HEK293 (cell line): Measurements from ENCODE around the gene SRSF1.

ENCODE experiments used
- FEZF1 ChIP-seq: fragments of 450-650 bp; formaldehyde crosslinking; IDR thresholded peaks from 2 replicates; pipeline ENCODE4 v1.5.1; 2016; ENCODE audit warnings: missing biosample characterization, missing genetic modification characterization
- GFI1B ChIP-seq: fragments of 450-650 bp; formaldehyde crosslinking; IDR thresholded peaks from 2 replicates; pipeline ENCODE4 v1.5.1; 2016; ENCODE audit warnings: missing biosample characterization, missing genetic modification characterization
- IKZF3 ChIP-seq: fragments of 450-650 bp; IDR thresholded peaks from 2 replicates; pipeline ENCODE4 v1.5.0; 2018; ENCODE audit warnings: missing biosample characterization, mild to moderate bottlenecking, missing genetic modification characterization, moderate library complexity
- KLF1 ChIP-seq: fragments of 450-650 bp; formaldehyde crosslinking; IDR thresholded peaks from 2 replicates; pipeline ENCODE4 v1.5.1; 2016; ENCODE audit warnings: missing biosample characterization, missing genetic modification characterization
- KLF10 ChIP-seq: fragments of 450-650 bp; IDR thresholded peaks from 2 replicates; pipeline ENCODE4 v1.5.1; 2018; ENCODE audit warnings: missing biosample characterization, mild to moderate bottlenecking, missing genetic modification characterization
- KLF9 ChIP-seq: fragments of 450-650 bp; formaldehyde crosslinking; IDR thresholded peaks from 2 replicates; pipeline ENCODE4 v1.5.1; 2016; ENCODE audit warnings: missing biosample characterization, missing genetic modification characterization, low read depth
- MYNN ChIP-seq: fragments of 450-650 bp; formaldehyde crosslinking; IDR thresholded peaks from 2 replicates; pipeline ENCODE4 v1.5.1; 2016; ENCODE audit warnings: missing biosample characterization, missing genetic modification characterization, borderline replicate concordance
- PRDM1 ChIP-seq: fragments of 450-650 bp; formaldehyde crosslinking; IDR thresholded peaks from 2 replicates; pipeline ENCODE4; 2016; ENCODE audit warnings: missing biosample characterization, missing genetic modification characterization
- SALL2 ChIP-seq: fragments of 450-650 bp; formaldehyde crosslinking; IDR thresholded peaks from 2 replicates; pipeline ENCODE4 v1.5.0; 2017; ENCODE audit warnings: missing biosample characterization, mild to moderate bottlenecking, missing genetic modification characterization, borderline replicate concordance
- SETDB1 ChIP-seq: IDR thresholded peaks from one replicate; pipeline ENCODE4 v1.6.1; 2017; ENCODE audit warnings: mild to moderate bottlenecking, low read length, moderate library complexity, mixed read lengths; ENCODE audit not compliant: insufficient read length
- ZBTB10 ChIP-seq: fragments of 450-650 bp; formaldehyde crosslinking; IDR thresholded peaks from 2 replicates; pipeline ENCODE4 v1.5.1; 2016; ENCODE audit warnings: missing biosample characterization, missing genetic modification characterization
- ZBTB8A ChIP-seq: fragments of 450-650 bp; formaldehyde crosslinking; IDR thresholded peaks from 2 replicates; pipeline ENCODE4 v1.5.1; 2016; ENCODE audit warnings: missing biosample characterization, missing genetic modification characterization
- ZIC2 ChIP-seq: fragments of 450-650 bp; formaldehyde crosslinking; IDR thresholded peaks from 2 replicates; pipeline ENCODE4 v1.5.1; 2016; ENCODE audit warnings: missing biosample characterization, missing genetic modification characterization
- ZNF10 ChIP-seq: fragments of 450-650 bp; formaldehyde crosslinking; IDR thresholded peaks from 2 replicates; pipeline ENCODE4 v1.5.1; 2017; ENCODE audit warnings: missing biosample characterization, missing genetic modification characterization
- ZNF140 ChIP-seq: fragments of 450-650 bp; formaldehyde crosslinking; IDR thresholded peaks from 2 replicates; pipeline ENCODE4 v1.5.1; 2016; ENCODE audit warnings: missing biosample characterization, missing genetic modification characterization
- ZNF174 ChIP-seq: fragments of 450-650 bp; formaldehyde crosslinking; IDR thresholded peaks from 2 replicates; pipeline ENCODE4 v1.5.0; 2017; ENCODE audit warnings: missing biosample characterization, mild to moderate bottlenecking, missing genetic modification characterization
- ZNF24 ChIP-seq: fragments of 450-650 bp; formaldehyde crosslinking; IDR thresholded peaks from 2 replicates; pipeline ENCODE4 v1.5.1; 2016; ENCODE audit warnings: missing biosample characterization, missing genetic modification characterization
- ZNF416 ChIP-seq: fragments of 450-650 bp; formaldehyde crosslinking; IDR thresholded peaks from 2 replicates; pipeline ENCODE4 v1.5.1; 2016; ENCODE audit warnings: missing biosample characterization, missing genetic modification characterization
- ZNF48 ChIP-seq: fragments of 450-650 bp; formaldehyde crosslinking; IDR thresholded peaks from 2 replicates; pipeline ENCODE4 v1.5.1; 2016; ENCODE audit warnings: missing biosample characterization, missing genetic modification characterization
- ZNF518A ChIP-seq: fragments of 450-650 bp; formaldehyde crosslinking; conservative IDR thresholded peaks from 2 replicates; pipeline ENCODE4 v1.5.1; 2016; ENCODE audit warnings: low read depth, missing biosample characterization, missing genetic modification characterization
- ZNF560 ChIP-seq: fragments of 450-650 bp; formaldehyde crosslinking; IDR thresholded peaks from 2 replicates; pipeline ENCODE4 v1.5.1; 2017; ENCODE audit warnings: missing biosample characterization, missing genetic modification characterization, borderline replicate concordance
- ZNF571 ChIP-seq: fragments of 450-650 bp; formaldehyde crosslinking; IDR thresholded peaks from 2 replicates; pipeline ENCODE4 v1.5.0; 2017; ENCODE audit warnings: missing biosample characterization, missing genetic modification characterization
- ZNF629 ChIP-seq: fragments of 450-650 bp; formaldehyde crosslinking; IDR thresholded peaks from 2 replicates; pipeline ENCODE4 v1.5.1; 2017; ENCODE audit warnings: missing biosample characterization, missing genetic modification characterization
- ZNF654 ChIP-seq: fragments of 450-650 bp; formaldehyde crosslinking; IDR thresholded peaks from 2 replicates; pipeline ENCODE4 v1.5.1; 2016; ENCODE audit warnings: low read depth, missing biosample characterization, missing genetic modification characterization
- ZNF792 ChIP-seq: fragments of 450-650 bp; formaldehyde crosslinking; IDR thresholded peaks from 2 replicates; pipeline ENCODE4 v1.5.1; 2016; ENCODE audit warnings: missing biosample characterization, missing genetic modification characterization
- ZNF837 ChIP-seq: fragments of 450-650 bp; formaldehyde crosslinking; IDR thresholded peaks from 2 replicates; pipeline ENCODE4 v1.5.1; 2016; ENCODE audit warnings: missing biosample characterization, missing genetic modification characterization
- ZSCAN30 ChIP-seq: fragments of 450-650 bp; IDR thresholded peaks from 2 replicates; pipeline ENCODE4 v1.5.1; 2018; ENCODE audit warnings: missing biosample characterization, mild to moderate bottlenecking, missing genetic modification characterization, moderate library complexity
- TF ChIP-seq, protein P1 (sequence below): fragments of 450-650 bp; IDR thresholded peaks from 2 replicates; pipeline ENCODE4 v1.5.1; 2018; ENCODE audit warnings: missing biosample characterization, mild to moderate bottlenecking, missing genetic modification characterization
- TF ChIP-seq, protein P2 (sequence below): fragments of 450-650 bp; formaldehyde crosslinking; IDR thresholded peaks from 2 replicates; pipeline ENCODE4 v1.5.1; 2016; ENCODE audit warnings: missing biosample characterization, missing genetic modification characterization
- TF ChIP-seq, protein P3 (sequence below): fragments of 450-650 bp; formaldehyde crosslinking; IDR thresholded peaks from 2 replicates; pipeline ENCODE4 v1.5.1; 2016; ENCODE audit warnings: missing biosample characterization, missing genetic modification characterization

SRSF1 gene

DNA sequence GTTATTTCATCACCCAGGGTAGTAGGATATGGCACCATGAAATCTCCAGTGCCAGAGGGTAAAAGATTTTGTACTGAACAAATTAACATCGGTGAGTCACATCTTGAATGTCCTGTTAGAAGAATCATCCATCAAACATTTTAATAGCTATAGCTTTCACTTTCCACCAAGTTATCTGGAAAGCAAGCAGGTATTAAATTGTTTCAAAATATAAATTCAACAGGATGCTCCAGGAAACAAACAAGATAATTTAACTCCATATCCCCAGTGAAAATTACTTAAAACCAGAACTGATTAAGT is 21.4 kb downstream of the SRSF1 start (continued):
- TF ChIP-seq ZBTB10 (tag by site-specific recombination): no peak
- TF ChIP-seq, protein P1, sequence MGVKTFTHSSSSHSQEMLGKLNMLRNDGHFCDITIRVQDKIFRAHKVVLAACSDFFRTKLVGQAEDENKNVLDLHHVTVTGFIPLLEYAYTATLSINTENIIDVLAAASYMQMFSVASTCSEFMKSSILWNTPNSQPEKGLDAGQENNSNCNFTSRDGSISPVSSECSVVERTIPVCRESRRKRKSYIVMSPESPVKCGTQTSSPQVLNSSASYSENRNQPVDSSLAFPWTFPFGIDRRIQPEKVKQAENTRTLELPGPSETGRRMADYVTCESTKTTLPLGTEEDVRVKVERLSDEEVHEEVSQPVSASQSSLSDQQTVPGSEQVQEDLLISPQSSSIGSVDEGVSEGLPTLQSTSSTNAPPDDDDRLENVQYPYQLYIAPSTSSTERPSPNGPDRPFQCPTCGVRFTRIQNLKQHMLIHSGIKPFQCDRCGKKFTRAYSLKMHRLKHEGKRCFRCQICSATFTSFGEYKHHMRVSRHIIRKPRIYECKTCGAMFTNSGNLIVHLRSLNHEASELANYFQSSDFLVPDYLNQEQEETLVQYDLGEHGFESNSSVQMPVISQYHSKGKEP (tag by site-specific recombination): peak; percentile 9; the same call in 1 of the 2 replicates
- no peak for TF ChIP-seq ZNF416
- peak; percentile 51; the same call in 1 of the 2 replicates for TF ChIP-seq ZSCAN30
- TF ChIP-seq, protein P2, sequence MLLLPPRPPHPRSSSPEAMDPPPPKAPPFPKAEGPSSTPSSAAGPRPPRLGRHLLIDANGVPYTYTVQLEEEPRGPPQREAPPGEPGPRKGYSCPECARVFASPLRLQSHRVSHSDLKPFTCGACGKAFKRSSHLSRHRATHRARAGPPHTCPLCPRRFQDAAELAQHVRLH (tag by site-specific recombination): peak; percentile 51; the same call in 1 of the 2 replicates
- no peak for TF ChIP-seq ZNF560 (tag by site-specific recombination)
- no peak for TF ChIP-seq ZNF140 (tag by site-specific recombination)
- TF ChIP-seq FEZF1 (tag by site-specific recombination): 0 out of 2 replicates have a peak, but pooled peaks have one; percentile 18
- TF ChIP-seq KLF1 (tag by site-specific recombination): no peak
- TF ChIP-seq ZNF654 (tag by site-specific recombination): peak; percentile 5; the same call in 1 of the 2 replicates
- peak; percentile 56; the same call in 1 of the 2 replicates for TF ChIP-seq GFI1B
- TF ChIP-seq ZBTB8A (tag by site-specific recombination): no peak
- TF ChIP-seq ZIC2 (tag by site-specific recombination): no peak
- TF ChIP-seq PRDM1 (tag by site-specific recombination): no peak; the same call in none of the 2 replicates
- TF ChIP-seq, protein P3, sequence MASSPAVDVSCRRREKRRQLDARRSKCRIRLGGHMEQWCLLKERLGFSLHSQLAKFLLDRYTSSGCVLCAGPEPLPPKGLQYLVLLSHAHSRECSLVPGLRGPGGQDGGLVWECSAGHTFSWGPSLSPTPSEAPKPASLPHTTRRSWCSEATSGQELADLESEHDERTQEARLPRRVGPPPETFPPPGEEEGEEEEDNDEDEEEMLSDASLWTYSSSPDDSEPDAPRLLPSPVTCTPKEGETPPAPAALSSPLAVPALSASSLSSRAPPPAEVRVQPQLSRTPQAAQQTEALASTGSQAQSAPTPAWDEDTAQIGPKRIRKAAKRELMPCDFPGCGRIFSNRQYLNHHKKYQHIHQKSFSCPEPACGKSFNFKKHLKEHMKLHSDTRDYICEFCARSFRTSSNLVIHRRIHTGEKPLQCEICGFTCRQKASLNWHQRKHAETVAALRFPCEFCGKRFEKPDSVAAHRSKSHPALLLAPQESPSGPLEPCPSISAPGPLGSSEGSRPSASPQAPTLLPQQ (tag by site-specific recombination): peak; percentile 33; the same call in 1 of the 2 replicates
- TF ChIP-seq SALL2 (tag by site-specific recombination): no peak
- TF ChIP-seq IKZF3: peak; percentile 74
- no peak for TF ChIP-seq MYNN (tag by site-specific recombination)
- TF ChIP-seq ZNF48 (tag by site-specific recombination): no peak
- 0 out of 2 replicates have a peak, but pooled peaks have one; percentile 37 for TF ChIP-seq KLF10 (tag by site-specific recombination)
- no peak for TF ChIP-seq SETDB1
- TF ChIP-seq ZNF792 (tag by site-specific recombination): no peak
- no peak for TF ChIP-seq ZNF174 (tag by site-specific recombination)
- TF ChIP-seq ZNF10 (tag by site-specific recombination): no peak
- TF ChIP-seq ZNF518A: no peak; the same call in 1 of the 2 replicates
- TF ChIP-seq ZNF24 (tag by site-specific recombination): no peak
- no peak for TF ChIP-seq ZNF837 (tag by site-specific recombination)
- no peak for TF ChIP-seq KLF9 (tag by site-specific recombination)
- peak; percentile 75 for TF ChIP-seq ZNF629 (tag by site-specific recombination)
- TF ChIP-seq ZNF571 (tag by site-specific recombination): no peak
